ENCODE measurements around the gene KLRG1. TPM values are rescaled to one million over a fixed set of nuclear protein-coding genes. Genes with fewer than 3 reads are reported as not detected.

The KLRG1 gene
- total and polyA plus RNA-seq, 4 donors = 0.95 to 2.8 (median 2.6) TPM

DNA sequence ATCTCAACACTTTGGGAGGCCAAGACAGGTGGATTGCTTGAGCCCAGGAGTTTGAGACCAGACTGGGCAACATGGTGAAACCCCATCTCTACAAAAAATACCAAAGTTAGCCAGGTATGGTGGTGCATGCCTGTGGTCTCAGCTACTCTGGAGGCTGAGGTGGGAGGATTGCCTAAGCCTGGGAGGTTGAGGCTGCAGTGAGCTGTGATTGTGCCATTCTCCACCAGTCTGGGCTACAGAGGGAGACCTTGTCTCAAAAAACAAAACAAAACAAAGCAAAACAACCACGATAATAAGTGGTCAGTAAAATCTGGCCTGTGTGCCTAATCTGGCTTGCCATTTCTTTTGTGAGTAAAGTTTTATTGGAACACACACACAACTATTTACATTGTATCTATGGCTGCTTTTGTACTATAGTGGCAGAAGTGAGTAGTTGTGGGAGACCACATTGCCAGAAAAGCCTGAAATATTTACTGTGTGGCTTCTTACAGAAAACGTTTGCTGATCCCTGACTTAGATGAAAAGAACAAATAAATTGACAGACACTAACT is 19.4 kb upstream of the KLRG1 start:
- H3K4me3 ChIP-seq (ENCODE audit: low read depth in 1 of 3, low read length in 3 of 3) = no peak overlapping the region
- no peak for DNase-seq (ENCODE audit: low spot score)
- no peak overlapping the region for H3K9ac ChIP-seq (ENCODE audit: low read depth in 1 of 2, low read length in 2 of 2)
- H3K36me3 ChIP-seq (ENCODE audit: control insufficient read depth in 4 of 4, insufficient read depth in 3 of 4, low read depth in 1 of 4, low read length in 3 of 4) = no peaks in the 10 kb centered on the region
- no peaks in the 10 kb centered on the region for H3K27me3 ChIP-seq (ENCODE audit: control insufficient read depth in 4 of 4, insufficient read depth in 4 of 4, low read length in 3 of 4)
- WGBS = 50% methylated on average over 2 of the region's 2 CpGs
- no peaks in the 10 kb centered on the region for H3K4me1 ChIP-seq (ENCODE audit: control insufficient read depth in 4 of 4, insufficient read depth in 4 of 4, low read length in 3 of 4)
- peaks cover 0 to 4% (median 4%) of the 10 kb centered on the region in 4 donors for H3K9me3 ChIP-seq (ENCODE audit: control insufficient read depth in 4 of 4, low read length in 3 of 4)
- H3K27ac ChIP-seq (ENCODE audit: low read depth in 1 of 2, low read length in 2 of 2) = no peak overlapping the region
- no peak for TF ChIP-seq RXRA (IDR thresholded peaks at IDR 0.05)
- TF ChIP-seq HNF4A (conservative IDR thresholded peaks at IDR 0.05) = no peak
- TF ChIP-seq, protein P1, sequence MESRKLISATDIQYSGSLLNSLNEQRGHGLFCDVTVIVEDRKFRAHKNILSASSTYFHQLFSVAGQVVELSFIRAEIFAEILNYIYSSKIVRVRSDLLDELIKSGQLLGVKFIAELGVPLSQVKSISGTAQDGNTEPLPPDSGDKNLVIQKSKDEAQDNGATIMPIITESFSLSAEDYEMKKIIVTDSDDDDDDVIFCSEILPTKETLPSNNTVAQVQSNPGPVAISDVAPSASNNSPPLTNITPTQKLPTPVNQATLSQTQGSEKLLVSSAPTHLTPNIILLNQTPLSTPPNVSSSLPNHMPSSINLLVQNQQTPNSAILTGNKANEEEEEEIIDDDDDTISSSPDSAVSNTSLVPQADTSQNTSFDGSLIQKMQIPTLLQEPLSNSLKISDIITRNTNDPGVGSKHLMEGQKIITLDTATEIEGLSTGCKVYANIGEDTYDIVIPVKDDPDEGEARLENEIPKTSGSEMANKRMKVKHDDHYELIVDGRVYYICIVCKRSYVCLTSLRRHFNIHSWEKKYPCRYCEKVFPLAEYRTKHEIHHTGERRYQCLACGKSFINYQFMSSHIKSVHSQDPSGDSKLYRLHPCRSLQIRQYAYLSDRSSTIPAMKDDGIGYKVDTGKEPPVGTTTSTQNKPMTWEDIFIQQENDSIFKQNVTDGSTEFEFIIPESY (IDR thresholded peaks at IDR 0.05) = no peak
- no peak for TF ChIP-seq NR2F2 (IDR thresholded peaks at IDR 0.05)
- TF ChIP-seq HNF4G (IDR thresholded peaks at IDR 0.05) = no peak
- no peak for TF ChIP-seq TAF1 (conservative IDR thresholded peaks at IDR 0.05)
- no peak for TF ChIP-seq RAD21 (IDR thresholded peaks at IDR 0.05)
- TF ChIP-seq JUND (IDR thresholded peaks at IDR 0.05) = no peak
- TF ChIP-seq, protein P2, sequence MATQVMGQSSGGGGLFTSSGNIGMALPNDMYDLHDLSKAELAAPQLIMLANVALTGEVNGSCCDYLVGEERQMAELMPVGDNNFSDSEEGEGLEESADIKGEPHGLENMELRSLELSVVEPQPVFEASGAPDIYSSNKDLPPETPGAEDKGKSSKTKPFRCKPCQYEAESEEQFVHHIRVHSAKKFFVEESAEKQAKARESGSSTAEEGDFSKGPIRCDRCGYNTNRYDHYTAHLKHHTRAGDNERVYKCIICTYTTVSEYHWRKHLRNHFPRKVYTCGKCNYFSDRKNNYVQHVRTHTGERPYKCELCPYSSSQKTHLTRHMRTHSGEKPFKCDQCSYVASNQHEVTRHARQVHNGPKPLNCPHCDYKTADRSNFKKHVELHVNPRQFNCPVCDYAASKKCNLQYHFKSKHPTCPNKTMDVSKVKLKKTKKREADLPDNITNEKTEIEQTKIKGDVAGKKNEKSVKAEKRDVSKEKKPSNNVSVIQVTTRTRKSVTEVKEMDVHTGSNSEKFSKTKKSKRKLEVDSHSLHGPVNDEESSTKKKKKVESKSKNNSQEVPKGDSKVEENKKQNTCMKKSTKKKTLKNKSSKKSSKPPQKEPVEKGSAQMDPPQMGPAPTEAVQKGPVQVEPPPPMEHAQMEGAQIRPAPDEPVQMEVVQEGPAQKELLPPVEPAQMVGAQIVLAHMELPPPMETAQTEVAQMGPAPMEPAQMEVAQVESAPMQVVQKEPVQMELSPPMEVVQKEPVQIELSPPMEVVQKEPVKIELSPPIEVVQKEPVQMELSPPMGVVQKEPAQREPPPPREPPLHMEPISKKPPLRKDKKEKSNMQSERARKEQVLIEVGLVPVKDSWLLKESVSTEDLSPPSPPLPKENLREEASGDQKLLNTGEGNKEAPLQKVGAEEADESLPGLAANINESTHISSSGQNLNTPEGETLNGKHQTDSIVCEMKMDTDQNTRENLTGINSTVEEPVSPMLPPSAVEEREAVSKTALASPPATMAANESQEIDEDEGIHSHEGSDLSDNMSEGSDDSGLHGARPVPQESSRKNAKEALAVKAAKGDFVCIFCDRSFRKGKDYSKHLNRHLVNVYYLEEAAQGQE (IDR thresholded peaks at IDR 0.05) = no peak
- TF ChIP-seq FOXA1 (IDR thresholded peaks at IDR 0.05) = no peak
- TF ChIP-seq, protein P3, sequence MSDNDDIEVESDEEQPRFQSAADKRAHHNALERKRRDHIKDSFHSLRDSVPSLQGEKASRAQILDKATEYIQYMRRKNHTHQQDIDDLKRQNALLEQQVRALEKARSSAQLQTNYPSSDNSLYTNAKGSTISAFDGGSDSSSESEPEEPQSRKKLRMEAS (IDR thresholded peaks at IDR 0.05) = no peak
- TF ChIP-seq, protein P4, sequence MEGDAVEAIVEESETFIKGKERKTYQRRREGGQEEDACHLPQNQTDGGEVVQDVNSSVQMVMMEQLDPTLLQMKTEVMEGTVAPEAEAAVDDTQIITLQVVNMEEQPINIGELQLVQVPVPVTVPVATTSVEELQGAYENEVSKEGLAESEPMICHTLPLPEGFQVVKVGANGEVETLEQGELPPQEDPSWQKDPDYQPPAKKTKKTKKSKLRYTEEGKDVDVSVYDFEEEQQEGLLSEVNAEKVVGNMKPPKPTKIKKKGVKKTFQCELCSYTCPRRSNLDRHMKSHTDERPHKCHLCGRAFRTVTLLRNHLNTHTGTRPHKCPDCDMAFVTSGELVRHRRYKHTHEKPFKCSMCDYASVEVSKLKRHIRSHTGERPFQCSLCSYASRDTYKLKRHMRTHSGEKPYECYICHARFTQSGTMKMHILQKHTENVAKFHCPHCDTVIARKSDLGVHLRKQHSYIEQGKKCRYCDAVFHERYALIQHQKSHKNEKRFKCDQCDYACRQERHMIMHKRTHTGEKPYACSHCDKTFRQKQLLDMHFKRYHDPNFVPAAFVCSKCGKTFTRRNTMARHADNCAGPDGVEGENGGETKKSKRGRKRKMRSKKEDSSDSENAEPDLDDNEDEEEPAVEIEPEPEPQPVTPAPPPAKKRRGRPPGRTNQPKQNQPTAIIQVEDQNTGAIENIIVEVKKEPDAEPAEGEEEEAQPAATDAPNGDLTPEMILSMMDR (IDR thresholded peaks at IDR 0.05; ENCODE audit: low read depth, low read length, missing input control) = no peak
- TF ChIP-seq SP1 (IDR thresholded peaks at IDR 0.05) = no peak

DNA sequence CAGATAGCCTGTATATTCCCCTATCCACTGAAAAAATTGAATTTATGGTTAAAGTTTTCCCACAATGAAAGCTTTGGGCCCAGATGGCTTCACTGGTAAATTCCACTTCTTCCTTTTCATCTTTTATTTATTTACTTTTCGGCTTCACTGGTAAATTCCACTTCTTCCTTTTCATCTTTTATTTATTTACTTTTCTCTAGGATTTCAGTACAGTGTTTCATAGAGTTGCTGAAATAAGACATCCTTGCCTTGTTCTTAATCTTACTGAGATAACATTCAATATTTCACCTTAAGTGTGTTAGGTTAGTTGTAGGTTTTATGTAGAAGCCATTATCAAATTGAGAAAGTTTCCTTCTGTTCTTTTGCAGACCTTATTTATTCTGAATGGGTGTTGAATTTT is 18.9 kb upstream of the KLRG1 start:
- no peak overlapping the region for H3K4me3 ChIP-seq (ENCODE audit: low read depth in 1 of 3, low read length in 3 of 3)
- no peak overlapping the region for H3K9ac ChIP-seq (ENCODE audit: low read depth in 1 of 2, low read length in 2 of 2)
- no peaks in the 10 kb centered on the region for H3K4me1 ChIP-seq (ENCODE audit: control insufficient read depth in 4 of 4, insufficient read depth in 4 of 4, low read length in 3 of 4)
- 88% methylated on average over 1 of the region's 1 CpG for WGBS
- H3K36me3 ChIP-seq (ENCODE audit: control insufficient read depth in 4 of 4, insufficient read depth in 3 of 4, low read depth in 1 of 4, low read length in 3 of 4) = no peaks in the 10 kb centered on the region
- H3K27ac ChIP-seq (ENCODE audit: low read depth in 1 of 2, low read length in 2 of 2) = no peak overlapping the region
- no peak for DNase-seq (ENCODE audit: low spot score)
- H3K9me3 ChIP-seq (ENCODE audit: control insufficient read depth in 4 of 4, low read length in 3 of 4) = peaks cover 0 to 4% (median 4%) of the 10 kb centered on the region in 4 donors
- H3K27me3 ChIP-seq (ENCODE audit: control insufficient read depth in 4 of 4, insufficient read depth in 4 of 4, low read length in 3 of 4) = no peaks in the 10 kb centered on the region
- no peak for TF ChIP-seq FOXA1 (IDR thresholded peaks at IDR 0.05)
- TF ChIP-seq FOXA2 (IDR thresholded peaks at IDR 0.05) = no peak
- TF ChIP-seq RXRA (IDR thresholded peaks at IDR 0.05) = no peak
- TF ChIP-seq HNF4G (IDR thresholded peaks at IDR 0.05) = no peak
- TF ChIP-seq RAD21 (IDR thresholded peaks at IDR 0.05) = no peak
- TF ChIP-seq, protein P3 (IDR thresholded peaks at IDR 0.05) = no peak
- no peak for TF ChIP-seq GABPA (IDR thresholded peaks at IDR 0.05 in 1 of 2, conservative IDR thresholded peaks at IDR 0.05 in 1 of 2)
- no peak for TF ChIP-seq TAF1 (conservative IDR thresholded peaks at IDR 0.05)
- no peak for TF ChIP-seq NR2F2 (IDR thresholded peaks at IDR 0.05)
- TF ChIP-seq, protein P1 (IDR thresholded peaks at IDR 0.05) = no peak
- TF ChIP-seq SP1 (IDR thresholded peaks at IDR 0.05) = no peak
- TF ChIP-seq, protein P5, sequence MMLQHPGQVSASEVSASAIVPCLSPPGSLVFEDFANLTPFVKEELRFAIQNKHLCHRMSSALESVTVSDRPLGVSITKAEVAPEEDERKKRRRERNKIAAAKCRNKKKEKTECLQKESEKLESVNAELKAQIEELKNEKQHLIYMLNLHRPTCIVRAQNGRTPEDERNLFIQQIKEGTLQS (IDR thresholded peaks at IDR 0.05) = no peak
- no peak for TF ChIP-seq EGR1 (IDR thresholded peaks at IDR 0.05; ENCODE audit: low read depth in 2 of 2)
- TF ChIP-seq, protein P4 (IDR thresholded peaks at IDR 0.05; ENCODE audit: low read depth, low read length, missing input control) = no peak

Measured in liver (tissue), 9 donors.